Uterus (tissue), 4 donors: ENCODE measurements around the gene TTC39B. TPM values are rescaled to one million over a fixed set of nuclear protein-coding genes. Genes with fewer than 3 reads are reported as not detected.

ENCODE experiments used
- DNase-seq, 2 donors: peaks; one replicate each; pipeline ENCODE4 v3.0.0-alpha.2; 2019 to 2020
- H3K27ac ChIP-seq, 2 donors: fragments of 200-600 bp; sonication (generic); 1 replicate in 1 of 2; 2 replicates in 1 of 2; pipeline ENCODE4 v1.5.1; 2016 to 2018
- H3K27me3 ChIP-seq, 2 donors: fragments of 200-600 bp; sonication (generic); one replicate each; pipeline ENCODE4 v1.5.1; 2018 to 2019; ENCODE audit warnings: control low read depth in 1 of 2
- H3K36me3 ChIP-seq, 2 donors: fragments of 200-600 bp; sonication (generic); one replicate each; pipeline ENCODE4 v1.5.1; 2019; ENCODE audit warnings: control low read depth in 1 of 2
- H3K4me1 ChIP-seq, 2 donors: fragments of 200-600 bp; sonication (generic); one replicate each; pipeline ENCODE4 v1.5.1; 2018 to 2019; ENCODE audit warnings: control low read depth in 1 of 2
- H3K4me3 ChIP-seq, 2 donors: fragments of 200-600 bp; sonication (generic); 1 replicate in 1 of 2; 2 replicates in 1 of 2; pipeline ENCODE4 v1.5.1; 2018 to 2019; ENCODE audit warnings: mild to moderate bottlenecking in 1 of 2
- H3K9me3 ChIP-seq, 2 donors: fragments of 200-600 bp; sonication (generic); one replicate each; pipeline ENCODE4 v1.5.1; 2019; ENCODE audit warnings: control low read depth in 1 of 2
- POLR2A ChIP-seq, 2 donors: fragments of 450-650 bp; IDR thresholded peaks; one replicate each; pipeline ENCODE4 v1.6.1; 2016; ENCODE audit warnings: antibody characterized with exemption in 2 of 2, mild to moderate bottlenecking in 1 of 2, moderate library complexity in 1 of 2
- intact Hi-C: fragments of 100-400 bp; cut with DNase I; formaldehyde crosslinking; loops from one replicate; pipeline ENCODE4 v1.15.1; 2023; ENCODE audit warnings: low total_unique reads
- total RNA-seq, 4 donors: library from RNA; depleted of rRNA in 3 of 4; stranded (reverse); fragments of >200 nt in 3 of 4; gene quantifications; one replicate each; pipeline versions ENCODE4 v1.1.0 to v1.2.4, GENCODE V29; 2014 to 2023
- TF ChIP-seq, protein P1 (sequence below), 4 experiments: fragments of 200-600 bp in 2 of 4; fragments of 450-650 bp in 2 of 4; sonication (generic) in 2 of 4; IDR thresholded peaks; one replicate each; pipeline ENCODE4 v1.5.1; 2016 to 2019; ENCODE audit warnings: antibody characterized with exemption in 4 of 4, mild to moderate bottlenecking in 2 of 4, moderate library complexity in 1 of 4
- donor health status: DM: yes; HTN: yes; CAD: no.

The TTC39B gene
- total RNA-seq, 4 donors from 2014 or later = 14.1 to 21.9 (median 19.6) TPM

DNA sequence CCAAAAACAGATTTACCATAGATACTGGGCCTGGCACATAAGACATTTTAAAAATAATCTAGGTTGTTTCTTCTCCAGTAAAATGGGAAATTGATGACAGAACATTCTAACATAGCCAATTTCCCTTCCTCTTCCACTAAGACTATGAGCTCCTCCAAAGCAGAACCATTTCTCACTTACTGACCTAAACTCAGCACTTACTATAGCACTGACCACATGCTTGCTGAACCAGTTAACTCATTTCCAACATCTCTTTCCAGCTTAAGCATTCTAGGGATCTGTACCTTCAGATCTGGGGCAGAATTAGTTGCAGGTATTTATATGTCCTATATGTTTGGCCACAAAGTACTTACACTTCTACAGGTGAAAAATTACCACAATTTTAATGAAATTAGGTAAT, 58.9 kb downstream of the TTC39B start:
- Histone ChIP-seq H3K9me3 (no peaks in the 10 kb centered on the region), H3K4me1 (peaks cover 0 to under 1% of the 10 kb centered on the region in 2 donors), H3K36me3 (no peaks in the 10 kb centered on the region), H3K4me3 (no peak overlapping the region), H3K27me3 (no peaks in the 10 kb centered on the region), H3K27ac (no peak overlapping the region)
- TF ChIP-seq, protein P1, sequence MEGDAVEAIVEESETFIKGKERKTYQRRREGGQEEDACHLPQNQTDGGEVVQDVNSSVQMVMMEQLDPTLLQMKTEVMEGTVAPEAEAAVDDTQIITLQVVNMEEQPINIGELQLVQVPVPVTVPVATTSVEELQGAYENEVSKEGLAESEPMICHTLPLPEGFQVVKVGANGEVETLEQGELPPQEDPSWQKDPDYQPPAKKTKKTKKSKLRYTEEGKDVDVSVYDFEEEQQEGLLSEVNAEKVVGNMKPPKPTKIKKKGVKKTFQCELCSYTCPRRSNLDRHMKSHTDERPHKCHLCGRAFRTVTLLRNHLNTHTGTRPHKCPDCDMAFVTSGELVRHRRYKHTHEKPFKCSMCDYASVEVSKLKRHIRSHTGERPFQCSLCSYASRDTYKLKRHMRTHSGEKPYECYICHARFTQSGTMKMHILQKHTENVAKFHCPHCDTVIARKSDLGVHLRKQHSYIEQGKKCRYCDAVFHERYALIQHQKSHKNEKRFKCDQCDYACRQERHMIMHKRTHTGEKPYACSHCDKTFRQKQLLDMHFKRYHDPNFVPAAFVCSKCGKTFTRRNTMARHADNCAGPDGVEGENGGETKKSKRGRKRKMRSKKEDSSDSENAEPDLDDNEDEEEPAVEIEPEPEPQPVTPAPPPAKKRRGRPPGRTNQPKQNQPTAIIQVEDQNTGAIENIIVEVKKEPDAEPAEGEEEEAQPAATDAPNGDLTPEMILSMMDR (IDR thresholded peaks at IDR 0.05) = no peak
- TF ChIP-seq POLR2A (IDR thresholded peaks at IDR 0.05) = no peak
- no peak for DNase-seq
- intact Hi-C loops = no loop called here

DNA sequence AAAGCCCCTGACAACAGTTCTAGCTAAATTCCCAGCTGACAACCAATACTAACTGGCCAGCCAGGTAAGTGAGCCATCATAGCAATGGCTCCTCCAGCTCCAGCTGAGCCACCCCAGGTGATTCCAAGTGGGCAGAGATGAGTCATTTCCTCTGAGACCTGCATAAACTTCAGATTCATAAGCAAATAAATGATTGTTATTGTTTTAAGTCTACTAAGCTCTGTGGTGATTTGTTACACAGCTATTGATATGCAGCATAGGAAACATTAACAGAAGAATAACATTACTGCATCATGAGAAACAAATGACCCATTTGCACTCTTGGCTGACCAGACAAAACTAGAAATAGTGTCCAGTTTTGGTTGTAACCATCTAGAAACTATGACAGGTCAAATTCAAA, 60.3 kb downstream of the TTC39B start:
- Histone ChIP-seq H3K27ac (no peak overlapping the region), H3K4me1 (peaks cover 0 to 3% of the 10 kb centered on the region in 2 donors)
- intact Hi-C loops = no loop called here

DNA sequence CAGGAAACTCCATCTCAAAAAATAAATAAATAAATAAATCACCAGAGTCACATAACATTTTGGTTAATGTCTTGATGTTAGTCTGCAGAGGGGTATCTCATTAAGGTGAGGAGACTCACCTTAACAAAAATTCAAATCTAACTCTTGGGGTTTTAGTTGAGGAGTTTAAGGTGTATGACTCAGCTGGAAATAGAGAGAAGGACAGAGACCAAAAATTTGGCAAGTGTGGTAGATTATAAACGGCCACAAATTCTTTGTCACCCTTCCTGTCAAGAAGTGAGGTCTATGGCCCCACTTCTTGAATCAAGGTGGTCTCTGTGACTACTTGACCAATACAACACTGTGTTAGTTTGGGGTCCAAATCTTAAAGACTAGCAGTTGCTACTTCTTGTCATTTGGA, 60.8 kb downstream of the TTC39B start:
- no peaks in the 10 kb centered on the region for H3K36me3 ChIP-seq
- no peak overlapping the region for H3K4me3 ChIP-seq
- no peak for TF ChIP-seq POLR2A (IDR thresholded peaks at IDR 0.05)
- TF ChIP-seq, protein P1 (IDR thresholded peaks at IDR 0.05) = no peak
- intact Hi-C loops = no loop called here
- H3K9me3 ChIP-seq = no peaks in the 10 kb centered on the region
- H3K27me3 ChIP-seq = no peaks in the 10 kb centered on the region
- no peak for DNase-seq
- peaks cover 0 to 3% of the 10 kb centered on the region in 2 donors for H3K4me1 ChIP-seq
- H3K27ac ChIP-seq = no peak overlapping the region

More for the DNA sequence above, 60.3 kb downstream of the TTC39B start:
- DNase-seq = no peak
- Histone ChIP-seq H3K9me3 (no peaks in the 10 kb centered on the region), H3K27me3 (no peaks in the 10 kb centered on the region), H3K36me3 (no peaks in the 10 kb centered on the region), H3K4me3 (no peak overlapping the region)
- TF ChIP-seq, protein P1 (IDR thresholded peaks at IDR 0.05) = no peak

- no peaks in the 10 kb centered on the region for H3K9me3 ChIP-seq
- intact Hi-C loops = no loop called here
- peak overlapping the region; percentile 41 to 57 for H3K27ac ChIP-seq
- TF ChIP-seq, protein P1 (IDR thresholded peaks at IDR 0.05) = no peak
- no peak for TF ChIP-seq POLR2A (IDR thresholded peaks at IDR 0.05)
- no peak overlapping the region for H3K4me3 ChIP-seq
- H3K36me3 ChIP-seq = no peaks in the 10 kb centered on the region
- DNase-seq = no peak
- no peaks in the 10 kb centered on the region for H3K27me3 ChIP-seq
- H3K4me1 ChIP-seq = peaks cover 0 to 3% of the 10 kb centered on the region in 2 donors
Observed at GRCh38 chr9:15244001-15244441, 63.0 kb downstream of the TTC39B start.

DNA sequence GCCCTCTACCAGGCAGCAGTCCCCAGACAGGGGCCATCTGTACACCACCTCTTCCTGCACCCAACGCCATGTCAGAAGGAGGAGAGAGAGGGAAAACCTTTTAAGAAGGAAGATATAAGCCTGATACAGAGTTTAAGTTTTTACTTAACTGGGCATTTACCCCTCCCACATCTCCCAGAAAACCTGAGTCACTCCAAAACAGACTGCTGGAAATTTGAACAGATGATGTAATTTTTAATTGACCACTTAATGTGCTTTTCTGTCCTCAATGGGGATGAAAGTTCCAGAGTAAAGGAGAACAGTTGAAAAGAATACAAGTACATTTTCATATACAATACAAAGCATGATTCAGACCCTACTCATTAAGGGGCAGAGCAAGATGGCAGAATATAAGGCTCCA, 63.9 kb downstream of the TTC39B start:
- Histone ChIP-seq H3K4me3 (no peak overlapping the region), H3K4me1 (peaks cover 0 to 3% of the 10 kb centered on the region in 2 donors), H3K36me3 (no peaks in the 10 kb centered on the region), H3K27me3 (no peaks in the 10 kb centered on the region), H3K27ac (peak overlapping the region; percentile 33 to 57), H3K9me3 (no peaks in the 10 kb centered on the region)
- intact Hi-C loops = no loop called here
- no peak for DNase-seq
- TF ChIP-seq POLR2A (IDR thresholded peaks at IDR 0.05) = no peak
- TF ChIP-seq, protein P1 (IDR thresholded peaks at IDR 0.05) = no peak
